NCI-H446 treated with DMSO at 0.1 percent for 48 hours (cell line): ENCODE measurements around the gene TRAM1L1.

ENCODE experiments used
- DNase-seq: peaks from one replicate; lab custom pipeline; 2025; lab: John Stamatoyannopoulos, UW

Gene TRAM1L1

GRCh38 chr4:117084866-117085701 is at the start of gene TRAM1L1:
Gene TRAM1L1 (minus strand): TSS chr4:117085576. CDS start chr4:117085393, 183 bp downstream.
- peak; percentile 88 for DNase-seq

- DNase-seq: peak; percentile 78
Observed at GRCh38 chr4:117134386-117134785, 49.0 kb upstream of the TRAM1L1 start.

- DNase-seq: no peak
Observed at GRCh38 chr4:117096886-117097285, 11.5 kb upstream of the TRAM1L1 start.

- DNase-seq: no peak
Observed at GRCh38 chr4:117096462-117096861, 11.1 kb upstream of the TRAM1L1 start.

GRCh38 chr4:117093571-117093970 is 8.2 kb upstream of the TRAM1L1 start:
- peak; percentile 46 for DNase-seq

- DNase-seq: no peak
Observed at GRCh38 chr4:117077760-117078159, 7.6 kb downstream of the TRAM1L1 start.

- peak; percentile 9 for DNase-seq
Observed at GRCh38 chr4:117068120-117068519, 17.3 kb downstream of the TRAM1L1 start.

- DNase-seq: no peak
Observed at GRCh38 chr4:117063961-117064696, 21.2 kb downstream of the TRAM1L1 start.

GRCh38 chr4:117042962-117043361 is 42.4 kb downstream of the TRAM1L1 start:
- DNase-seq: no peak
